PC-3 (cell line): ENCODE data around the gene ADD3. TPM values are rescaled to one million over a fixed set of nuclear protein-coding genes. Genes with fewer than 3 reads are reported as not detected.

Experiments
- ATAC-seq: fragments of 200-7000 bp; cut with Tn5 transposase; 2 replicates; pipeline ENCODE4 v1.9.1; 2020; ENCODE audit warnings: mild to moderate bottlenecking, moderate library complexity
- BruUV-seq: library from RNA; stranded (reverse); fragments of 400-500 nt; replicated peaks from 2 replicates; lab custom pipeline; 2021; lab: Mats Ljungman, UMichigan
- CTCF ChIA-PET: fragments of 300-600 bp; sonication (Branson Sonifier 250); formaldehyde crosslinking; loops from one replicate; lab custom pipeline; 2022; ENCODE audit warnings: antibody characterized with exemption; lab: Charles Lee
- POLR2A ChIA-PET: fragments of 300-600 bp; sonication (Branson Sonifier 250); formaldehyde crosslinking; loops from one replicate; lab custom pipeline; 2022; ENCODE audit warnings: antibody characterized with exemption; ENCODE audit not compliant: unreplicated experiment; lab: Charles Lee
- DNase-seq: peaks from one replicate; pipeline ENCODE4 v3.0.0-alpha.2; 2015
- H2AFZ ChIP-seq: fragments of 300-600 bp; sonication (generic); 2 replicates; pipeline ENCODE4 v1.6.0; 2016; ENCODE audit warnings: antibody characterized with exemption, low read length
- H3F3A ChIP-seq: fragments of 300-600 bp; sonication (generic); one replicate; pipeline ENCODE4 v1.6.0; 2017; ENCODE audit warnings: antibody characterized with exemption, low read length, control low read depth, mild to moderate bottlenecking; ENCODE audit not compliant: unreplicated experiment
- H3K27ac ChIP-seq: fragments of 300-600 bp; sonication (generic); 2 replicates; pipeline ENCODE4 v1.5.1; 2016; ENCODE audit warnings: mild to moderate bottlenecking, low read length
- H3K27me3 ChIP-seq: fragments of 300-600 bp; sonication (generic); 2 replicates; pipeline ENCODE4 v1.6.1; 2016; ENCODE audit warnings: low read length, mixed read lengths
- H3K36me3 ChIP-seq: fragments of 300-600 bp; sonication (generic); 2 replicates; pipeline ENCODE4 v1.6.1; 2016; ENCODE audit warnings: low read depth, mixed run types, low read length, mixed read lengths
- H3K4me1 ChIP-seq: fragments of 300-600 bp; sonication (generic); 2 replicates; pipeline ENCODE4 v1.5.1; 2016; ENCODE audit warnings: low read length; ENCODE audit not compliant: insufficient read depth
- H3K4me2 ChIP-seq: fragments of 300-600 bp; sonication (generic); 2 replicates; pipeline ENCODE4 v1.6.0; 2016; ENCODE audit warnings: low read length
- H3K4me3 ChIP-seq: fragments of 300-600 bp; sonication (generic); 2 replicates; pipeline ENCODE4 v1.5.1; 2016; ENCODE audit warnings: mild to moderate bottlenecking, low read length, mixed read lengths
- H3K79me2 ChIP-seq: fragments of 300-600 bp; sonication (generic); 2 replicates; pipeline ENCODE4 v1.6.1; 2017; ENCODE audit warnings: low read length, mixed read lengths
- H3K9ac ChIP-seq: fragments of 300-600 bp; sonication (generic); 2 replicates; pipeline ENCODE4 v1.6.0; 2016; ENCODE audit warnings: mild to moderate bottlenecking, low read length
- H3K9me2 ChIP-seq: fragments of 300-600 bp; sonication (generic); replicated peaks from 2 replicates; pipeline ENCODE4 v1.6.1; 2016; ENCODE audit warnings: mixed run types, low read length, mixed read lengths
- H3K9me3 ChIP-seq: fragments of 300-600 bp; sonication (generic); 2 replicates; pipeline ENCODE4 v1.6.1; 2016; ENCODE audit warnings: low read length, mixed read lengths
- H4K20me1 ChIP-seq: fragments of 300-600 bp; sonication (generic); 2 replicates; pipeline ENCODE4 v1.6.1; 2016; ENCODE audit warnings: low read length, mixed read lengths
- CTCF ChIP-seq: fragments of 300-600 bp; sonication (generic); conservative IDR thresholded peaks from 2 replicates; pipeline ENCODE4 v1.5.1; 2017; ENCODE audit warnings: antibody characterized with exemption, low read depth, mild to moderate bottlenecking, low read length
- EZH2 ChIP-seq: fragments of 300-600 bp; sonication (generic); IDR thresholded peaks from one replicate; pipeline ENCODE4 v1.6.1; 2017; ENCODE audit warnings: antibody characterized with exemption, mild to moderate bottlenecking, low read length; ENCODE audit not compliant: unreplicated experiment
- EZH2phosphoT487 ChIP-seq: fragments of 300-600 bp; sonication (generic); IDR thresholded peaks from 2 replicates; pipeline ENCODE4 v1.6.1; 2018; ENCODE audit warnings: mild to moderate bottlenecking, antibody characterized with exemption, low read length, borderline replicate concordance
- intact Hi-C: fragments of 100-400 bp; cut with micrococcal nuclease; formaldehyde crosslinking; loops from 2 replicates; pipeline ENCODE4 v1.9.0; 2023
- total RNA-seq: library from RNA; depleted of rRNA; stranded (reverse); fragments of >200 nt; gene quantifications from 2 replicates; pipeline ENCODE4 v1.2.3, GENCODE V29; 2014

Gene ADD3
- total RNA-seq, 1 experiment from 2014 or later, result 25.7 TPM

GRCh38 chr10:109967739-109968088 lies 40.1 kb upstream of the ADD3 start:
- ATAC-seq (no peak; the same call in 1 of the 2 replicates), DNase-seq (no peak)
- Histone ChIP-seq H3K36me3 (no peaks in the 10 kb centered on the region), H4K20me1 (no peaks in the 10 kb centered on the region), H3F3A (no peaks in the 10 kb centered on the region), H3K4me2 (peak overlapping the region; percentile 87), H2AFZ (peak overlapping the region; percentile 72; the same call in 1 of the 2 replicates), H3K27me3 (no peaks in the 10 kb centered on the region), H3K79me2 (no peaks in the 10 kb centered on the region), H3K27ac (peak overlapping the region; percentile 86), H3K4me3 (peak overlapping the region; percentile 61; the same call in 1 of the 2 replicates), H3K9me2 (no peaks in the 10 kb centered on the region), H3K4me1 (peaks cover 31% of the 10 kb centered on the region), H3K9ac (peak overlapping the region; percentile 43; the same call in 1 of the 2 replicates), H3K9me3 (no peaks in the 10 kb centered on the region)
- no peak for TF ChIP-seq CTCF
- TF ChIP-seq EZH2, result no peak
- no peak for TF ChIP-seq EZH2phosphoT487
- no TSS peak for BruUV-seq
- ChIA-PET CTCF (no interaction called here), POLR2A (no interaction called here)
- intact Hi-C loops, result loop anchor here (2.0 to 10.0 kb wide), 3 partner anchors 40 to 83 kb away; partner anchors contain the start of gene ADD3

GRCh38 chr10:109968953-109969759 lies 38.6 kb upstream of the ADD3 start:
- CTCF ChIA-PET, result no interaction called here
- peaks cover 31% of the 10 kb centered on the region for H3K4me1 ChIP-seq

More at GRCh38 chr10:109968953-109969759, 38.6 kb upstream of the ADD3 start:
- no peaks in the 10 kb centered on the region for H4K20me1 ChIP-seq
- DNase-seq (no peak), ATAC-seq (no peak)
- H3K27me3 ChIP-seq, result no peaks in the 10 kb centered on the region
- H3K36me3 ChIP-seq, result no peaks in the 10 kb centered on the region
- no peak overlapping the region for H3K4me2 ChIP-seq
- no peaks in the 10 kb centered on the region for H3F3A ChIP-seq
- no peaks in the 10 kb centered on the region for H3K9me2 ChIP-seq
- H3K9me3 ChIP-seq, result no peaks in the 10 kb centered on the region
- no peak overlapping the region for H2AFZ ChIP-seq
- no peak overlapping the region for H3K27ac ChIP-seq
- TF ChIP-seq CTCF, result no peak
- no peak for TF ChIP-seq EZH2
- no peak for TF ChIP-seq EZH2phosphoT487
- intact Hi-C loops, result loop anchor here (5.0 to 10.0 kb wide), 2 partner anchors 38 to 54 kb away; partner anchors contain the start of gene ADD3
- POLR2A ChIA-PET, result no interaction called here
- no peak overlapping the region for H3K9ac ChIP-seq
- no peak overlapping the region for H3K4me3 ChIP-seq
- BruUV-seq, result no TSS peak
- H3K79me2 ChIP-seq, result no peaks in the 10 kb centered on the region
